GM23338 (cell line): ENCODE measurements around the gene SLC17A5.

Experiments
- CREB1 ChIP-seq: fragments of 250-450 bp; sonication (Bioruptor Pico); IDR thresholded peaks from 2 replicates; pipeline ENCODE4 v1.5.0; 2020; ENCODE audit warnings: low read depth, mild to moderate bottlenecking, moderate library complexity
- CTCF ChIP-seq, 2 experiments: fragments of 200-600 bp in 1 of 2; sonication (generic) in 1 of 2; conservative IDR thresholded peaks; 2 replicates each; pipeline versions ENCODE4 v1.5.1 to v1.6.1; 2016 to 2017; ENCODE audit warnings: antibody characterized with exemption in 2 of 2, low read depth in 2 of 2, mild to moderate bottlenecking in 2 of 2, moderate library complexity in 1 of 2
- ETS1 ChIP-seq: IDR thresholded peaks from 2 replicates; pipeline ENCODE4 v1.6.1; 2016; ENCODE audit warnings: antibody characterized with exemption
- EZH2 ChIP-seq: fragments of 200-600 bp; sonication (generic); IDR thresholded peaks from one replicate; pipeline ENCODE4 v1.8.0; 2017; ENCODE audit warnings: antibody characterized with exemption, mild to moderate bottlenecking, low read depth; ENCODE audit not compliant: unreplicated experiment
- EZH2phosphoT487 ChIP-seq: fragments of 200-600 bp; sonication (generic); IDR thresholded peaks from one replicate; pipeline ENCODE4 v1.8.1; 2018; ENCODE audit warnings: antibody characterized with exemption; ENCODE audit not compliant: unreplicated experiment
- NANOG ChIP-seq: IDR thresholded peaks from 2 replicates; pipeline ENCODE4 v1.6.1; 2016; ENCODE audit warnings: antibody characterized with exemption, borderline replicate concordance
- POLR2AphosphoS5 ChIP-seq: IDR thresholded peaks from 2 replicates; pipeline ENCODE4 v1.6.1; 2016; ENCODE audit warnings: antibody characterized with exemption, low read depth
- REST ChIP-seq: IDR thresholded peaks from one replicate; pipeline ENCODE4 v1.6.1; 2018; ENCODE audit warnings: antibody characterized with exemption; ENCODE audit not compliant: unreplicated experiment
- ZNF331 ChIP-seq: fragments of 250-450 bp; sonication (Bioruptor Pico); IDR thresholded peaks from 2 replicates; pipeline ENCODE4 v1.5.0; 2020; ENCODE audit warnings: low read depth, mild to moderate bottlenecking, moderate library complexity
- ZNF462 ChIP-seq: fragments of 250-450 bp; sonication (Bioruptor Pico); IDR thresholded peaks from 2 replicates; pipeline ENCODE4 v1.5.0; 2020; ENCODE audit warnings: mild to moderate bottlenecking, moderate library complexity

GRCh38 chr6:73699676-73700459, 46.1 kb upstream of the SLC17A5 start:
- no peak for TF ChIP-seq CTCF (conservative IDR thresholded peaks at IDR 0.05; ENCODE audit: low read depth in 2 of 2)
- no peak for TF ChIP-seq POLR2AphosphoS5
- TF ChIP-seq EZH2phosphoT487, result no peak
- TF ChIP-seq NANOG, result no peak
- no peak for TF ChIP-seq ZNF331 (CRISPR knock-in tag)
- no peak for TF ChIP-seq EZH2
- TF ChIP-seq REST, result no peak
- no peak for TF ChIP-seq CREB1
- TF ChIP-seq ZNF462 (CRISPR knock-in tag), result no peak
- TF ChIP-seq ETS1, result no peak
